Activated naive CD8-positive, alpha-beta T cell treated with anti-CD3 and anti-CD28 coated beads, Interleukin-2, amount 10 ng/mL, durations not matched to agents 7 days and 5 days (primary cell): Measurements from ENCODE around the gene A4GNT. TPM values are rescaled to one million over a fixed set of nuclear protein-coding genes. Genes with fewer than 3 reads are reported as not detected.
"Not testable (repeated sequence)": the region's sequence is repeated elsewhere in the genome, so short reads cannot be mapped to it uniquely, and the experiment has no call there.

Source experiments
- ATAC-seq: fragments of 150-1000 bp; cut with Tn5 transposase; one replicate; pipeline ENCODE4 v1.10.0; 2021; ENCODE audit warnings: low read depth, moderate library complexity
- POLR2A ChIA-PET: fragments of 350-600 bp; sonication (Branson Sonifier 250); formaldehyde crosslinking; loops from one replicate; lab custom pipeline; 2021; ENCODE audit warnings: antibody characterized with exemption; lab: Charles Lee
- DNase-seq: peaks from one replicate; pipeline ENCODE4 v3.0.0; 2021
- H3K27ac Mint-ChIP-seq: one replicate; pipeline ENCODE4 v1.8.0; 2022; ENCODE audit warnings: mild to moderate bottlenecking, mixed read lengths
- H3K27me3 Mint-ChIP-seq: one replicate; pipeline ENCODE4 v1.8.0; 2022; ENCODE audit warnings: mild to moderate bottlenecking, moderate library complexity, mixed read lengths
- H3K36me3 Mint-ChIP-seq: one replicate; pipeline ENCODE4 v1.8.0; 2021; ENCODE audit warnings: mild to moderate bottlenecking, mixed read lengths
- H3K4me1 Mint-ChIP-seq: one replicate; pipeline ENCODE4 v1.8.0; 2021; ENCODE audit warnings: mixed read lengths
- H3K4me3 Mint-ChIP-seq: one replicate; pipeline ENCODE4 v1.8.0; 2022; ENCODE audit warnings: mild to moderate bottlenecking, moderate library complexity, mixed read lengths
- H3K9me3 Mint-ChIP-seq: one replicate; pipeline ENCODE4 v1.8.0; 2021; ENCODE audit warnings: mixed read lengths
- total RNA-seq, 2 experiments: library from RNA; stranded (reverse); gene quantifications; one replicate each; pipeline ENCODE4 v1.2.3, GENCODE V29; 2021

A4GNT gene
- total RNA-seq, 2 experiments from 2014 or later, result not detected

- Mint-ChIP-seq H3K4me1 (peaks cover 3% of the 10 kb centered on the region), H3K36me3 (no peaks in the 10 kb centered on the region)
- POLR2A ChIA-PET, result no interaction called here
These were observed 19.8 kb downstream of the A4GNT start for GRCh38 chr3:138112362-138112761.

GRCh38 chr3:138105598-138105997, 26.6 kb downstream of the A4GNT start:
- no peaks in the 10 kb centered on the region for H3K9me3 Mint-ChIP-seq
- H3K27me3 Mint-ChIP-seq, result peaks cover 5% of the 10 kb centered on the region
- H3K4me1 Mint-ChIP-seq, result no peaks in the 10 kb centered on the region
- no peak overlapping the region for H3K27ac Mint-ChIP-seq
- POLR2A ChIA-PET, result no interaction called here
- no peak overlapping the region for H3K4me3 Mint-ChIP-seq
- no peak for DNase-seq
- H3K36me3 Mint-ChIP-seq, result no peaks in the 10 kb centered on the region
- ATAC-seq, result no peak

More at GRCh38 chr3:138112362-138112761, 19.8 kb downstream of the A4GNT start:
- peaks cover 24% of the 10 kb centered on the region for H3K27me3 Mint-ChIP-seq
- H3K4me3 Mint-ChIP-seq, result no peak overlapping the region
- no peak overlapping the region for H3K27ac Mint-ChIP-seq
- no peak for ATAC-seq
- H3K9me3 Mint-ChIP-seq, result no peaks in the 10 kb centered on the region
- no peak for DNase-seq

GRCh38 chr3:138103466-138103865, 28.7 kb downstream of the A4GNT start:
- Mint-ChIP-seq H3K4me1 (no peaks in the 10 kb centered on the region), H3K4me3 (no peak overlapping the region), H3K36me3 (no peaks in the 10 kb centered on the region), H3K9me3 (no peaks in the 10 kb centered on the region), H3K27me3 (peaks cover 4% of the 10 kb centered on the region), H3K27ac (no peak overlapping the region)
- POLR2A ChIA-PET, result no interaction called here
- no peak for ATAC-seq
- DNase-seq, result no peak

GRCh38 chr3:138101351-138101940, 30.7 kb downstream of the A4GNT start:
- H3K4me1 Mint-ChIP-seq, H3K4me3 Mint-ChIP-seq, POLR2A ChIA-PET, H3K27ac Mint-ChIP-seq, H3K9me3 Mint-ChIP-seq, H3K36me3 Mint-ChIP-seq, H3K27me3 Mint-ChIP-seq, ATAC-seq, DNase-seq: not testable (repeated sequence)

- no peak overlapping the region for H3K4me3 Mint-ChIP-seq
- no peaks in the 10 kb centered on the region for H3K4me1 Mint-ChIP-seq
- H3K27ac Mint-ChIP-seq, result no peak overlapping the region
- DNase-seq (no peak), ATAC-seq (no peak)
- no peaks in the 10 kb centered on the region for H3K36me3 Mint-ChIP-seq
- POLR2A ChIA-PET, result no interaction called here
- H3K27me3 Mint-ChIP-seq, result peaks cover 10% of the 10 kb centered on the region
- H3K9me3 Mint-ChIP-seq, result no peaks in the 10 kb centered on the region
These were observed 32.8 kb downstream of the A4GNT start for GRCh38 chr3:138099417-138099816.

GRCh38 chr3:138097192-138098172, 34.7 kb downstream of the A4GNT start:
- H3K27me3 Mint-ChIP-seq, result peaks cover 20% of the 10 kb centered on the region
- DNase-seq (no peak), ATAC-seq (no peak)
- POLR2A ChIA-PET, result no interaction called here
- peaks cover 2% of the 10 kb centered on the region for H3K4me1 Mint-ChIP-seq
- H3K27ac Mint-ChIP-seq, result no peak overlapping the region
- H3K4me3 Mint-ChIP-seq, result no peak overlapping the region
- no peaks in the 10 kb centered on the region for H3K9me3 Mint-ChIP-seq
- H3K36me3 Mint-ChIP-seq, result peaks cover 3% of the 10 kb centered on the region

- peaks cover 3% of the 10 kb centered on the region for H3K36me3 Mint-ChIP-seq
- peaks cover 29% of the 10 kb centered on the region for H3K27me3 Mint-ChIP-seq
- H3K27ac Mint-ChIP-seq, result no peak overlapping the region
- no peak overlapping the region for H3K4me3 Mint-ChIP-seq
- no peak for DNase-seq
- no peaks in the 10 kb centered on the region for H3K9me3 Mint-ChIP-seq
- ATAC-seq, result no peak
- POLR2A ChIA-PET, result no interaction called here
- H3K4me1 Mint-ChIP-seq, result peaks cover 2% of the 10 kb centered on the region
These were observed 38.5 kb downstream of the A4GNT start for GRCh38 chr3:138093721-138094120.

- POLR2A ChIA-PET, result no interaction called here
- H3K27me3 Mint-ChIP-seq, result peaks cover 35% of the 10 kb centered on the region
- H3K4me3 Mint-ChIP-seq, result no peak overlapping the region
- H3K27ac Mint-ChIP-seq, result no peak overlapping the region
- DNase-seq (no peak), ATAC-seq (no peak)
- no peaks in the 10 kb centered on the region for H3K9me3 Mint-ChIP-seq
- peaks cover 3% of the 10 kb centered on the region for H3K36me3 Mint-ChIP-seq
- peaks cover 2% of the 10 kb centered on the region for H3K4me1 Mint-ChIP-seq
These were observed 40.2 kb downstream of the A4GNT start for GRCh38 chr3:138092023-138092422.

GRCh38 chr3:138089091-138089490, 43.1 kb downstream of the A4GNT start:
- H3K27ac Mint-ChIP-seq, result no peak overlapping the region
- DNase-seq, result no peak
- POLR2A ChIA-PET, result no interaction called here
- no peak for ATAC-seq
- H3K36me3 Mint-ChIP-seq, result peaks cover 5% of the 10 kb centered on the region
- peaks cover 4% of the 10 kb centered on the region for H3K4me1 Mint-ChIP-seq
- peaks cover 33% of the 10 kb centered on the region for H3K27me3 Mint-ChIP-seq
- H3K4me3 Mint-ChIP-seq, result no peak overlapping the region
- no peaks in the 10 kb centered on the region for H3K9me3 Mint-ChIP-seq

- POLR2A ChIA-PET, H3K27ac Mint-ChIP-seq, DNase-seq, H3K9me3 Mint-ChIP-seq, H3K4me3 Mint-ChIP-seq, H3K36me3 Mint-ChIP-seq, ATAC-seq: not testable (repeated sequence)
- H3K27me3 Mint-ChIP-seq, result peaks cover 21% of the 10 kb centered on the region
- peaks cover 24% of the 10 kb centered on the region for H3K4me1 Mint-ChIP-seq
These were observed 46.4 kb downstream of the A4GNT start for GRCh38 chr3:138085745-138086144.

GRCh38 chr3:138084196-138084595, 48.0 kb downstream of the A4GNT start:
- DNase-seq (no peak), ATAC-seq (no peak)
- Mint-ChIP-seq H3K36me3 (peaks cover 2% of the 10 kb centered on the region), H3K27me3 (peaks cover 15% of the 10 kb centered on the region), H3K9me3 (no peaks in the 10 kb centered on the region), H3K4me3 (no peak overlapping the region), H3K27ac (no peak overlapping the region), H3K4me1 (peaks cover 29% of the 10 kb centered on the region)
- POLR2A ChIA-PET, result no interaction called here

- no peak for DNase-seq
- Mint-ChIP-seq H3K9me3 (no peaks in the 10 kb centered on the region), H3K27me3 (peaks cover 3% of the 10 kb centered on the region), H3K36me3 (peaks cover 2% of the 10 kb centered on the region), H3K4me3 (peak overlapping the region; percentile 57), H3K4me1 (peaks cover 32% of the 10 kb centered on the region), H3K27ac (peak overlapping the region; percentile 85)
- POLR2A ChIA-PET, result interaction anchor here (0.9 kb wide), 1 partner anchor 104 kb away, joined by 4 read pairs; the partner anchor contains the start of gene ARMC8
- ATAC-seq, result peak; percentile 5
These were observed 49.2 kb downstream of the A4GNT start for GRCh38 chr3:138082992-138083386.

- H3K36me3 Mint-ChIP-seq, result peaks cover 2% of the 10 kb centered on the region
- peak overlapping the region; percentile 85 for H3K27ac Mint-ChIP-seq
- POLR2A ChIA-PET, result interaction anchor here (0.9 to 1.3 kb wide), 2 partner anchors 16 to 105 kb away, joined by 3 to 4 read pairs; partner anchors contain the start of gene ARMC8
- peak overlapping the region; percentile 57 for H3K4me3 Mint-ChIP-seq
- DNase-seq, result no peak
- H3K9me3 Mint-ChIP-seq, result no peaks in the 10 kb centered on the region
- peak; percentile 80 for ATAC-seq
- peaks cover 32% of the 10 kb centered on the region for H3K4me1 Mint-ChIP-seq
- peaks cover 3% of the 10 kb centered on the region for H3K27me3 Mint-ChIP-seq
These were observed 49.9 kb downstream of the A4GNT start for GRCh38 chr3:138082085-138082991.
